Cardiac muscle cell (in vitro differentiated cells and primary cell): Measurements from ENCODE around the gene ZDHHC17. TPM values are rescaled to one million over a fixed set of nuclear protein-coding genes. Genes with fewer than 3 reads are reported as not detected.
"Not testable (repeated sequence)": the region's sequence is repeated elsewhere in the genome, so short reads cannot be mapped to it uniquely, and the experiment has no call there.

Experiments used
- DNase-seq, 2 donors: peaks; one replicate each; pipeline versions ENCODE4 v3.0.0 to v3.0.0-alpha.2; 2010 to 2017; ENCODE audit warnings: low read depth in 1 of 2, low spot score in 1 of 2
- H3K27ac ChIP-seq: fragments of 200-600 bp; sonication (generic); 2 replicates; pipeline ENCODE4 v1.5.1; 2016
- H3K27me3 ChIP-seq: fragments of 200-600 bp; sonication (generic); 2 replicates; pipeline ENCODE4 v1.6.0; 2016; ENCODE audit warnings: control low read depth
- H3K36me3 ChIP-seq: fragments of 200-600 bp; sonication (generic); 2 replicates; pipeline ENCODE4 v1.5.1; 2016; ENCODE audit warnings: control low read depth
- H3K4me1 ChIP-seq: fragments of 200-600 bp; sonication (generic); 2 replicates; pipeline ENCODE4 v1.8.1; 2017; ENCODE audit warnings: low read depth, mild to moderate bottlenecking, mixed run types
- H3K4me3 ChIP-seq: fragments of 200-600 bp; sonication (generic); 2 replicates; pipeline ENCODE4 v1.5.1; 2016; ENCODE audit warnings: mild to moderate bottlenecking
- H3K9me3 ChIP-seq: fragments of 200-600 bp; sonication (generic); 2 replicates; pipeline ENCODE4 v1.5.1; 2017; ENCODE audit warnings: low read depth, mild to moderate bottlenecking, control low read depth
- polyA plus RNA-seq: library from polyadenylated mRNA; unstranded; fragments of >200 nt; fragmentation: Nextera tagmentation; extraction: Ambion mirVana; gene quantifications from 2 replicates; pipeline ENCODE4 v1.2.1, GENCODE V29; 2016
- total RNA-seq: library from RNA; depleted of rRNA; stranded (reverse); fragments of >200 nt; gene quantifications from 2 replicates; pipeline ENCODE4 v1.2.3, GENCODE V29; 2016
- TF ChIP-seq, protein P1 (sequence below): IDR thresholded peaks from 2 replicates; pipeline ENCODE4 v1.5.1; 2012; ENCODE audit warnings: low read depth, mild to moderate bottlenecking, low read length

ZDHHC17 gene
- total and polyA plus RNA-seq, 2 experiments from 2014 or later: 21.1 to 29.5 TPM

- Histone ChIP-seq H3K27me3 (no peaks in the 10 kb centered on the region), H3K4me3 (no peak overlapping the region), H3K4me1 (peaks cover 5% of the 10 kb centered on the region), H3K36me3 (no peaks in the 10 kb centered on the region), H3K9me3 (no peaks in the 10 kb centered on the region), H3K27ac (peak overlapping the region; percentile 56)
- DNase-seq: peak in 1 of 2 donors; percentile 23
- TF ChIP-seq, protein P1, sequence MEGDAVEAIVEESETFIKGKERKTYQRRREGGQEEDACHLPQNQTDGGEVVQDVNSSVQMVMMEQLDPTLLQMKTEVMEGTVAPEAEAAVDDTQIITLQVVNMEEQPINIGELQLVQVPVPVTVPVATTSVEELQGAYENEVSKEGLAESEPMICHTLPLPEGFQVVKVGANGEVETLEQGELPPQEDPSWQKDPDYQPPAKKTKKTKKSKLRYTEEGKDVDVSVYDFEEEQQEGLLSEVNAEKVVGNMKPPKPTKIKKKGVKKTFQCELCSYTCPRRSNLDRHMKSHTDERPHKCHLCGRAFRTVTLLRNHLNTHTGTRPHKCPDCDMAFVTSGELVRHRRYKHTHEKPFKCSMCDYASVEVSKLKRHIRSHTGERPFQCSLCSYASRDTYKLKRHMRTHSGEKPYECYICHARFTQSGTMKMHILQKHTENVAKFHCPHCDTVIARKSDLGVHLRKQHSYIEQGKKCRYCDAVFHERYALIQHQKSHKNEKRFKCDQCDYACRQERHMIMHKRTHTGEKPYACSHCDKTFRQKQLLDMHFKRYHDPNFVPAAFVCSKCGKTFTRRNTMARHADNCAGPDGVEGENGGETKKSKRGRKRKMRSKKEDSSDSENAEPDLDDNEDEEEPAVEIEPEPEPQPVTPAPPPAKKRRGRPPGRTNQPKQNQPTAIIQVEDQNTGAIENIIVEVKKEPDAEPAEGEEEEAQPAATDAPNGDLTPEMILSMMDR: no peak
These were observed 44.5 kb upstream of the ZDHHC17 start for GRCh38 chr12:76719171-76720041.

DNA sequence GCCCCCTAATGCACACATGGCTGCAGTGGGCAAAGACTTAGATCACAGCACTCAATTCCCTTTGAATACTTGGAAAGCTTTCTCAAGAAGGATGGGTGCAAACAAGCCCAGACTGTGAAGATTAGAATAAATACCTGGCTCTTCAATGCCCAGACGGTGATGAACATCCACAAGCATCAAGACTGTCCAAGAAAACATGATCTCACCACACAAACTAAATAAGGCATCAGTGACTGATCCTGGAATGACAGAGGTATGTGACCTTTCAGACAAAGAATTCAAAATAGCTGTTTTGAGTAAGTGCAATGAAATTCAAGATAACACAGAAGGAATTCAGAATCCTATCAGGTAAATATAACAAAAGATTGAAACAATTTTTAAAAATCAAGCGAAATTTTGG is 43.8 kb upstream of the ZDHHC17 start:
- peak in 1 of 2 donors; percentile 9 for DNase-seq
- Histone ChIP-seq H3K27ac (peak overlapping the region; percentile 56), H3K4me3 (no peak overlapping the region), H3K4me1 (peaks cover 5% of the 10 kb centered on the region), H3K27me3 (no peaks in the 10 kb centered on the region), H3K36me3 (no peaks in the 10 kb centered on the region), H3K9me3 (no peaks in the 10 kb centered on the region)
- TF ChIP-seq, protein P1: no peak

- no peaks in the 10 kb centered on the region for H3K27me3 ChIP-seq
- no peak for DNase-seq
- H3K36me3 ChIP-seq: no peaks in the 10 kb centered on the region
- no peak overlapping the region for H3K27ac ChIP-seq
- no peaks in the 10 kb centered on the region for H3K4me1 ChIP-seq
- H3K4me3 ChIP-seq: no peak overlapping the region
- TF ChIP-seq, protein P1: no peak
- no peaks in the 10 kb centered on the region for H3K9me3 ChIP-seq
These were observed 37.3 kb upstream of the ZDHHC17 start for GRCh38 chr12:76726626-76727025.

DNA sequence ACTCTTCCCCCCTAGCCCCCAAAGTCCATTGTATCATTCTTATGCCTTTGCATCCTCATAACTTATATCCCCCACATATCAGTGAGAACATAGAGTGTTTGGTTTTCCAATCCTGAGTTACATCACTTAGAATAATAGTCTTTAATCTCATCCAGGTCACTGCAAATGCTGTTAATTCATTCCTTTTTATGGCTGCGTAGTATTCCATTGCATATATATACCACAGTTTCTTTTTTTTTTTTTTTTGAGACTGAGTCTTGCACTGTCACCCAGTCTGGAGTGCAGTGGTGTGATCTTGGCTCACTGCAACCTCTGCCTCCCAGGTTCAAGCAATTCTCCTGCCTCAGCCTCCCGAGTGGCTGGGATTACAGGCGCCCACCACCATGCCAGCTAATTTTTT is 31.7 kb upstream of the ZDHHC17 start:
- H3K4me3 ChIP-seq, H3K27ac ChIP-seq, H3K9me3 ChIP-seq, H3K36me3 ChIP-seq, H3K27me3 ChIP-seq, H3K4me1 ChIP-seq, DNase-seq: not testable (repeated sequence)

DNA sequence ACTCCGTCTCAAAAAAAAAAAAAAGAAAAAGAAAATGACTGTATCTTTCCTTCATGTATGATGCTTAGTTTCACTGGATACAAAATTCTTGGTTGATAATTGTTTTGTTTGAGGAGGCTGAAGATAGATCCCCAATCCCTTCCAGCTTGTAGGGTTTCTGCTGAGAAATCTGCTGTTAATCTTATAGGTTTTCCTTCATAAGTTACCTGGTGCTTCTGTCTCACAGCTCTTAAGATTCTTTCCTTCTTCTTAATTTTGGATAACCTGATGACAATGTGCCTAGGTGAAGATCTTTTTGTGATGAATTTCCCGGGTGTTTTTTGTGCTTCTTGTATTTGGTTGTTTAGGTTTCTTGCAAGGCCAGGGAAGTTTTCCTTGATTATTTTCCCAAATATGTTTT is 26.2 kb upstream of the ZDHHC17 start:
- H3K4me1 ChIP-seq, H3K27me3 ChIP-seq, H3K36me3 ChIP-seq, H3K4me3 ChIP-seq, DNase-seq, H3K9me3 ChIP-seq, H3K27ac ChIP-seq: not testable (repeated sequence)

DNA sequence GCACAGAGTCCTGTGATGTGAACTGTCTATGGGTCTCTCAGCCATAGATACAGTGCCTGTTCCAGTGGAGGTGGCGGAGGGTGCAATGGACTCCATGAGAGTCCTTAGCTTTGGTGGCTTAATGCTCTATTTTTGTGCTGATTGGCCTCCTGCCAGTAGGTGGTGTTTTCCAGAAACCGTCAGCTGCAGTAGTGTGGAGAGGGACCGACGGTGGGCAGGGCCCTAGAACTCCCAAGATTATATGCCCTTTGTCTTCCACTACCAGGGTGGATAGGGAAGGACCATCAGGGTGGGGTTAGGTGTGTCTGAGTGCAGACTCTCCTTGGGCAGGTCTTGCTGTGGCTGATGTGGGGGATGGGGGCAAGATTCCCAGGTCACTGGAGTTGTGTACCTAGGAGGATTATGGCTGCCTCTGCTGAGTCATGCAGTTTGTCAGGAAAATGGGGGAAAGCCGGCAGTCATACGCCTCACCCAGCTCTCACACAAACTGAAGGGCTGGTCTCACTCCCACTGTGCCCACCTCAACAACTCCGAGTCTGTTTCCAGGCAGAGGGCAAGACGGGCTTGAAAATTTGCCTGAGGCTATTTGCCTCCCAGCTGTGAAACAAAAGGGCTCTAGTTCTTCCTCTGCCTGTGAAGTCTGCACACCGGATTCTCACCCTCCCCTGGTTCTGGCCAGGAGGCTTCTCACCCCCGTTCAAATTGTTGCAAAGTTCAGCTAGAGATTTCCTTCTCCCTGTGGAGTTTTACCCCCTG is 24.9 kb upstream of the ZDHHC17 start:
- Histone ChIP-seq H3K9me3 (no peaks in the 10 kb centered on the region), H3K27ac (no peak overlapping the region), H3K4me3 (no peak overlapping the region), H3K4me1 (no peaks in the 10 kb centered on the region), H3K36me3 (no peaks in the 10 kb centered on the region), H3K27me3 (no peaks in the 10 kb centered on the region)
- DNase-seq: no peak
- TF ChIP-seq, protein P1: no peak
